NCI-H1417 (cell line): ENCODE results near the gene KRTAP10-3.

ENCODE experiments used
- DNase-seq, 3 experiments: peaks; one replicate each; lab custom pipeline; 2025; lab: John Stamatoyannopoulos, UW

KRTAP10-3 gene

GRCh38 chr21:44548381-44548780 is 10.2 kb downstream of the KRTAP10-3 start:
- DNase-seq, result no peak

DNA sequence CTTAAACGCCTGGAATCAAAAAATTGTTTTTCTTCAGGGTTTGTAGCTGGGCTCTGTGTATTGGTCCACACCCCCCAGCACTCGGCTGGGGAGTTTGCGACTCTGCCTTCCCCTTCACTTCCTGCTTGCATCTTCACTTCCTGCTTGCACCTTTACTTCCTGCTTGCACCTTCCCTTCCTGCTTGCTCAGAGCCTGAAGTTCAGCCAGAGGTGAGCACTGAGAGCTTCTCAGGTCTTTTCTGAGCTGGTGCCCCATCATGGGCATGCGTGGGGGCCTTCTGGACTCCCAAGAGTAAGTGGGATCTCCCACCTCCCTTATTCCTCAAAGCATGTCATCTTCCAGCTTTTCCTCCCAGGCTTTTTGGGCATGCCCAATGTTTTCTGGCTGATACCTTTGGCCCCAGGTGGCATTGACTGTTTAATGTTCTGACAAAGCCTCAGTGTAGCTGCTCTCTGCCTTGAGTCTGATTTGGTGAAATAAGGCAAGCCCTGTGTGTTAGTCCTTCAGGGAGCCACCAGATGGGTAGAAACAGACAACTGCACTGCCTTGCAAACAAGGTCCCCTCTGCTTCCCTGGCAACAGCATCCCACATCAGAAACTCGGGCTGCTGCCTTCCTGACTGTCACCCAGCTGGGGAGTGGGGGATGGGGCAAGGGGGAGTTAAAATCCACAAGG is 10.8 kb downstream of the KRTAP10-3 start:
- DNase-seq, result no peak

- DNase-seq, result no peak
These were observed 14.0 kb downstream of the KRTAP10-3 start for GRCh38 chr21:44544566-44544965.

- no peak for DNase-seq
These were observed 15.9 kb downstream of the KRTAP10-3 start for GRCh38 chr21:44542716-44543115.

- DNase-seq, result no peak
These were observed 17.8 kb downstream of the KRTAP10-3 start for GRCh38 chr21:44540741-44541288.

DNA sequence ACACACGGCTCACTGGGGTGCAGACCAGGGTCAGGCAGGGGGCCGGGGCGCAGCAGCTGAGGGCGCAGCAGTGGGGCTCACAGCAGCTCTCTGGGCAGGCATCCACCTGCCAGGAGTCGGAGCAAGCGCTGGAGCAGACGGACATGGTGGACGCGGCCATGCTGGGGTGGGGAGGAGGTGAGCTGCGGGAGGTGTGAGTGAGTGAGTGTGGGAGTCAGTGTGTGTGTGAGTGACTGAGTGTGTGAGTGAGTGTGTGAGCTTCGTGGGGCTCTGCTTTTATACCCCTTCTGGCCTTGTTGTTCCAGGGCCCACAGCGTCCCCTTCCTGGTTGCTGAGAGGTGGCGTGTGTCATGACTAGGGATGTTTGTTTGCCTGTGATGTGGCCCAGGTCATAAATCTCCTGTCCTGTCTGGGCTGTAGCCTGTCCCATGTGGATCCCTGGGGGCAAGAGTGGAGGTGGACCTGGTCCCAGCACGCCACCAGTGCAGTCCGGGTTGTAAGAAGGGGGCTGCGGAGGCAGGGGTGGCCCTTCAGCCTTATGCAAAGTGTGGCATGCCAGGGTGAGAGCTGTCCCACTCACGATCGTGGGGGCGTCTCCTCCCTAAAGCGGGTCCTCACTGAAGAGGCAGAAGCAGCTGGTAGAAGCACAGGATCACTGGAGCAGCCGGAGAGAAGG is 18.5 kb downstream of the KRTAP10-3 start, which contains the start of gene KRTAP10-1:
Gene KRTAP10-1 (minus strand): TSS at position 205 of the 676 bp plus-strand sequence. CDS start 45 bp downstream, at position 160.
- DNase-seq, result no peak

- DNase-seq, result no peak
These were observed 19.5 kb downstream of the KRTAP10-3 start for GRCh38 chr21:44539046-44539445.

DNA sequence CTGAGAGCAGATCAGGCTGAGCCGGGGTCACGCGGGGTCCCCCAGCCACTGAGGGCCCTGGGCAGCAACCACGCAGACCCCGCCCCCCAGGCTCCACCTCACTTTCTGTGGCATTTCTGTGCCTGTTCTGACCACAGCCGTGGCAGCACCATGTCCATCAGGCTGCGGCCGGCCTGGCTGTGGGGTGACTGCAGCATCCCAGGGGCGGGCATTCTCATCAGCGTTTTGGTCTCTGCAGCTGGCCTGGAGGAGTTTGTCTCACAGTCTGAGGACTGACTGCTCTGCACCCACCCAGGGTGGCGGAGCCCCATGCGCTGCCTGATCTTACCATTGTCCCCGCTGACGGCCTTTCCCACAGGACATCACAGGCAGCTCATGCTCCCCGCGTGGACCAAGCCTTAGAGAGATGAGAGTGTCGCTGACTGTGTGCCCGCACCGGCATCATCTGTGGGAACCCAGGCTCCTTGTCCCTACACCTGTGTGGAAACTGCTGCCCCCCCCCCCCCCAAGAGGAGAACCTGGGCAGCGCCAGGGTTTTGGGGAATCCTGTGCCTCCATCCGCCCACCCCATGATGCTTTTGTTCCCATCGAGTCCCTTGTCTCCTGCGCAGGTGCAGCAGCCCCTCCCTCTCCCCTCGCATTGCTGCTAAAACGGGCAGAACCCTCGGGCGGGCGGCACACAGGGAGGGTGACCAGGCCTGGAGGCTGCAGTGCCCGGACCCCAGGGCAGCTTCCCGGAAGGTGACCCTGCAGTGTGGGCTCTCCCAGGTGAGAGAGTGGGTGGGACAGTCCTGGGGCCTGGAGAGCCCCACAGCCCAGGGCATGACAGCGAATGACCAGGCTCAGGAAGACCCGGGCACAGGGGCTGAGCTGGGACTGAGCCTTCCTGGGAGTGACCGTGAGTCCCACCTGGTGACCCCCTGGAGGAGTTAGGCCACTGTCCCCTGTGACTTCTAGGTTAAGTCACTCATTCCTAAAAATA is 20.4 kb downstream of the KRTAP10-3 start:
- no peak for DNase-seq

DNA sequence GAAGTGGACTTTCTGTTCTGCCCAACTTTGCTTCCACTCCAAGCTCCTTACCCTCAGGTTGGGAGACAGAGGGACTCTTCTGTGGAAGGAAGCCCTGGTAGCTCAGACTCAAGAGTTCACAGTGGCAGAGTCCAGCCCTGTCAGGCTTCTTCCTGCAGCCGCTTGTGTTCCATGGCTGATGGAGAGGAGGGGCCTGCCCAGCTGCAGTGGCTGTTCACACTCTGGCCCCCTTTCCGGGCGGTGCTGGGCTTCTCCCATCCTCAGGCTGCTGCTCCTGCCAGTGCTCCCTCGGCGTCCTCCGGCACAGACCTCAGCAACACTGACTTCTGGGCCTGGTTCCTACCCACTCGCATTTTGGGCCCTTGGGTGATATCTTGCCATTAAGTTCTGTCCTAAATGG is 22.6 kb downstream of the KRTAP10-3 start:
- DNase-seq, result no peak

DNA sequence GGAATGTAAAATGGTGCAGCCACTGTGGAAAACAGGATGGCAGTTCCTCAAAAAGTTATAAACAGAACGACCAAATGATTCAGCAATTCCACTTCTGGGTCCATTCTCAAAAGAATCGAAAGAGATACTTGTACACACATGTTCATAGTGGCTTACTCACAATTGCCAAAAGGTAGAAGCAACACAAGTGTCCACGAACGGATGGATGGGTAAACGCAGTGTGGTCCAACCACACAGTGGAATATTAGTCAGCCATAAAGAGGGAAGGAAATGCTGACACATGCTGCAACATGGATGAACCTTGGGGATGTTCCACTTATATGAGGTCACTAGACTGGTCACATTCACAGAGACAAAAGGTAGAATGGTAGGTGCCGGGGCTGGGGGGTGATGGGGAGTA is 23.9 kb downstream of the KRTAP10-3 start:
- DNase-seq, result no peak

GRCh38 chr21:44533891-44534627 is 24.5 kb downstream of the KRTAP10-3 start:
- DNase-seq, result no peak

DNA sequence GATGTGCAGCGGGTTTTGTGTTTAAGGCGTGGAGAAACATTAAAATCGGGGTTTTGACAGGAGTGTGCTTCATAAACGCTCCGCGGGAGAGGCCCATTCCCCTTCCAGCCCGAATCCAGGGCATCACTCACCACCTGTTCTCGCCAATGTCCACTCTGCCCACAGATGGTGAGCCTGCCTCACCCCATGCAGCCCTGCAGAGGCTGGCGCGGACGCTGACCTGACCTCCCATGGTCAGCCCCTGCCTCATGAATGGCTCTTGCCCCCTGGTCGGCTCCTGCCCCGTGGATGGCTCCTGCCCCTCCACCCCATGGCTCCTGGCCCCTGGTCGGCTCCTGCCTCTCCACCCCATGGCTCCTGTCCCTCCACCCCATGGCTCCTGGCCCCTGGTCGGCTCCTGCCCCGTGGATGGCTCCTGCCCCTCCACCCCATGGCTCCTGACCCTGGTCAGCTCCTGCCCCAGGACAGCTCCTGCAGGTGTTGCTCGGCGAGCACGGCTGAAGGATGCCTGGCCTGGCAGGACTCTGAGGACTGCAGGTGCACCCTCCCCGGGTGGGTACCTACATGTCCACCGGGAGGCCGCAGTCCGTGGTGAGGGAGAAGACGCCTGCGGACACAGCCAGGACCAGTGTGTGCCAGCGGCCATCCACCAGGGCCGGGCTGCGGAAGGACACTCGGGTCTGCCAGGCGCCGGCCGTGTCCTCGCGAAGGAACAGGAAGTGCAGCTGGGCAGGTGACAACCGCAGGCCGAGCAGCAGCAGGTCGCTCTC is 25.3 kb downstream of the KRTAP10-3 start:
- DNase-seq, result no peak

DNA sequence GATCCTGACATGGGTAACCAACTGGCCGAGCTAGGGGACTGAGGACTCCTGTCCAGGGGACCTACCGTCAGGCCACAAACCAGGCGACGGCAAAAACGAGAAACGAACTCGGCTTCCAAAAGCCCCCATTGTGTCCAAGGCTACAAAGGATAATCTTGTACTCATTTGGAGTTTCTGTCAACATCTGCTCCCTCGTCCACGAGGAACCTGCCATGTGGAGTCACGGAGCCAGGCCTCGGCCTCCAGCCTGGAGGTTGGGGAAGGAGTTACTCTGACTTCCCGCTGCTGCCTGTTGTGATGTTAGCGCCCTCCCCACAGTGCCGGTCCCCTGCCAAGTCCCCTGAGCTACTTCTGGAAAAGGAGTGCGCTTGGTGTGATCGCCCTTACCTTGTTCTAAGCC is 25.9 kb downstream of the KRTAP10-3 start:
- DNase-seq, result no peak

DNA sequence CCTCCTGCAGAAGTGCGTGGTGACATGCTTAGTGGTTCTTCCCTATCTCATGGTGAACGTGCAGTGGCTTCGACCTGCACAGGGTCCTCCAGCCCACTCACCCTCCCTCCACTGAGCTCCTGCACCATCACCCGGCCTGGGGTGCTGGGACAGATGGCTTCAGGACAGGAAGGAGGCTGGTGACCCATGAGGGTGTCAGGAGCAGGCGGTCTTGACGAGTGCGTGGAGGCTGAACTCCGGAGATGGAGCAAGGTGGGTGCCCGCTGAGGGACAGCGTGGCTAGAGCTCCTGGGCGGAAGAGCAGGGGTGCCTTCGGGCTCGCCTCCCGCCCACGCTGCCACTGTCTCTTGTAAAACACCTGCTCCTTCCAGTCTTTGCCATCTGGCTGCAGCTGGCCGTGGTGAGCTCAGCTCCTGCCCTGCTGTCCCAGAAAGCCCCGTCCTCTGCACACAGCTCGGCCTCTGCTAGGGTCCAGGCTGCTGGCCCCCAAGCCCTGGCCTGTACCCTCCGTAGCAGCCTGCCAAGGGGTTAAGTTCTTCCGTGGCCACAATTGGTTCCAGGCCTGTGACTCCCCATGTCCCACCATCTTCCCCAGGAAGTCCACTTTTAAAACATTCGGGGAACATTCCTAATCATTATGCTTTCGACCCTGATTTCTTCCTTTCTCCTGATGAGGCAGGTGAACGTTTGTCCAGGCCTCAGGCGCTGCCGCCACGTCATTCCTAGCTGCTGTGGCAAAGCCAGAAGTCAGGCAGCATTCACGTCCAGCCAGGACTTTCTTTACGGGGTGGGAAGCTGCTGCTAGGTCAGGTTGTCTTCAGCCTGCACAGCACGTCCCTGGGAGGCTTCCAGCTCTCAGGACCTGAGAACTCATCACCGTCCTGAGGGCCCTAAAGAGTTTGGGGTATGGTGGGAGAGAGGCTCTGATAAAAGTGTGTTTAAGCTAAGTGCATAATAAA is 26.7 kb downstream of the KRTAP10-3 start:
- no peak for DNase-seq

DNA sequence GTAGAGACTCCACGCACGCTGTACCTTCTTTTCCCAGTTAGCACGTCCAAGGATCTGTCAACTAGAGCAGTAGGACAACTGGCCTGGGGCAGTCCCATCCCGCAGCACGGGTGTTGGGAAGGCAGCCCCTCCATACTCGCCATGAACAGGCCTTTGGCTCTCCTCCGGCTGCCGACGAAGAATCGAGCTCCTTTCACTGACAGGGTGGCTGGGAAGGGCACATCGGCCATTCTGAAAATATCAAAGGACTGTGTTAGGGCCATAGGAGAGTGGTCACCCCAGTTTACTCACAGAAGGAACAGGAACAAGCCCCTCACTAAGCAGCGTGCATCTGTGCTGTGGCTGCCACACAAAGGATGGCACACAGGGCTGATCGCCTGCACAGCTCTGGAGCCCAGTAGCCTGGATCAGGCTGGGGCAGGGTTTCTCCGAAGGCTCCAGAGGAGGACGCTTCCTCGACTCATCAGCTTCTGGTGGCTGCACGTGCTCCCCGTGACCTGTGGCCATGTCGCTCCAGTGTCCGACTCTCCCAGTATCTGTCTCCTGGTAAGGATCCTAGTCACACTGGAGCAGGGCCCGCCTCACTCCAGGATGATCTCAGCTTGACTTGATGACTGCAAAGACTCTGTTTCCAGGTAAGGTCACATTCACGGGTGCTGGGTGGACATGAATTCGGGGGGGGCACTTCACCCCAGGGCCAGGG is 27.5 kb downstream of the KRTAP10-3 start:
- DNase-seq, result no peak

GRCh38 chr21:44530221-44530902 is 28.2 kb downstream of the KRTAP10-3 start:
- DNase-seq, result no peak

GRCh38 chr21:44529503-44530125 is 29.0 kb downstream of the KRTAP10-3 start:
- DNase-seq, result no peak

- DNase-seq, result no peak
These were observed 29.6 kb downstream of the KRTAP10-3 start for GRCh38 chr21:44529011-44529421.
